Neutrophil (primary cell): ENCODE results near the gene ZNF362.
"Not testable (repeated sequence)": the region's sequence is repeated elsewhere in the genome, so short reads cannot be mapped to it uniquely, and the experiment has no call there.

Experiments
- H3K27ac ChIP-seq: fragments of 200-600 bp; sonication (generic); 2 replicates; pipeline ENCODE4 v1.5.1; 2016; ENCODE audit warnings: mild to moderate bottlenecking, moderate library complexity
- H3K27me3 ChIP-seq: fragments of 200-600 bp; sonication (generic); 2 replicates; pipeline ENCODE4 v1.6.0; 2016; ENCODE audit warnings: mild to moderate bottlenecking
- H3K36me3 ChIP-seq: fragments of 200-600 bp; sonication (generic); 2 replicates; pipeline ENCODE4 v1.5.1; 2017
- H3K4me1 ChIP-seq, 2 experiments: fragments of 200-600 bp in 1 of 2; sonication (generic) in 1 of 2; 1 replicate in 1 of 2; 2 replicates in 1 of 2; pipeline versions ENCODE4 v1.5.1 to v1.6.1; 2013 to 2016; ENCODE audit warnings: low read depth in 1 of 2, low read length in 1 of 2, mild to moderate bottlenecking in 1 of 2, moderate library complexity in 1 of 2; ENCODE audit not compliant: control insufficient read depth in 1 of 2, insufficient read depth in 1 of 2
- H3K4me3 ChIP-seq, 2 experiments: fragments of 200-600 bp in 1 of 2; sonication (generic) in 1 of 2; 1 replicate in 1 of 2; 2 replicates in 1 of 2; pipeline ENCODE4 v1.5.1; 2013 to 2016; ENCODE audit warnings: low read depth in 1 of 2, low read length in 1 of 2, mild to moderate bottlenecking in 1 of 2, moderate library complexity in 1 of 2
- H3K9me3 ChIP-seq: fragments of 200-600 bp; sonication (generic); 2 replicates; pipeline ENCODE4 v1.5.1; 2016
- TF ChIP-seq, protein P1 (sequence below): fragments of 200-600 bp; sonication (generic); IDR thresholded peaks from 2 replicates; pipeline ENCODE4 v1.5.1; 2016; ENCODE audit warnings: antibody characterized with exemption

ZNF362 gene

DNA sequence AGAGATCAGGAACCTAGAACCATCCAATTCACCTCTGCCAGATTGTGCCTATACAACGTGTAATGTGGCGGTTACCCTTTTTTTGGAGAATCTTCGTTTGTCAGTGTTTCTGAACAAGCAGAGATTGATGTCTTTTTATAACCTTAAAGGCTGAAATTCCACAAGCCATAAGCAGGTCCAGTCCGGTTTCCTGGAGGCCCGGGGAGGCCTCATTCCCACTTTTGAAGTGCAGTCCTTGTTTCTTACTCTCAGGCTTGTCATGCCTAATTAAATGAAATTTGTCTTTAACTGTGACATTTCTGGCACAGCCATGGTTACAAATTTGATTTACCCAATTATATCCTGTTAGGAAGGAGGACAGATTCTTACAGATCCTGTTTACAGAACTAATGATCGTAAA lies 27.8 kb downstream of the ZNF362 start:
- no peaks in the 10 kb centered on the region for H3K4me1 ChIP-seq
- no peaks in the 10 kb centered on the region for H3K9me3 ChIP-seq
- no peaks in the 10 kb centered on the region for H3K27me3 ChIP-seq
- H3K36me3 ChIP-seq = peaks cover 74% of the 10 kb centered on the region
- no peak overlapping the region for H3K27ac ChIP-seq
- TF ChIP-seq, protein P1, sequence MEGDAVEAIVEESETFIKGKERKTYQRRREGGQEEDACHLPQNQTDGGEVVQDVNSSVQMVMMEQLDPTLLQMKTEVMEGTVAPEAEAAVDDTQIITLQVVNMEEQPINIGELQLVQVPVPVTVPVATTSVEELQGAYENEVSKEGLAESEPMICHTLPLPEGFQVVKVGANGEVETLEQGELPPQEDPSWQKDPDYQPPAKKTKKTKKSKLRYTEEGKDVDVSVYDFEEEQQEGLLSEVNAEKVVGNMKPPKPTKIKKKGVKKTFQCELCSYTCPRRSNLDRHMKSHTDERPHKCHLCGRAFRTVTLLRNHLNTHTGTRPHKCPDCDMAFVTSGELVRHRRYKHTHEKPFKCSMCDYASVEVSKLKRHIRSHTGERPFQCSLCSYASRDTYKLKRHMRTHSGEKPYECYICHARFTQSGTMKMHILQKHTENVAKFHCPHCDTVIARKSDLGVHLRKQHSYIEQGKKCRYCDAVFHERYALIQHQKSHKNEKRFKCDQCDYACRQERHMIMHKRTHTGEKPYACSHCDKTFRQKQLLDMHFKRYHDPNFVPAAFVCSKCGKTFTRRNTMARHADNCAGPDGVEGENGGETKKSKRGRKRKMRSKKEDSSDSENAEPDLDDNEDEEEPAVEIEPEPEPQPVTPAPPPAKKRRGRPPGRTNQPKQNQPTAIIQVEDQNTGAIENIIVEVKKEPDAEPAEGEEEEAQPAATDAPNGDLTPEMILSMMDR = no peak
- H3K4me3 ChIP-seq = no peak overlapping the region

DNA sequence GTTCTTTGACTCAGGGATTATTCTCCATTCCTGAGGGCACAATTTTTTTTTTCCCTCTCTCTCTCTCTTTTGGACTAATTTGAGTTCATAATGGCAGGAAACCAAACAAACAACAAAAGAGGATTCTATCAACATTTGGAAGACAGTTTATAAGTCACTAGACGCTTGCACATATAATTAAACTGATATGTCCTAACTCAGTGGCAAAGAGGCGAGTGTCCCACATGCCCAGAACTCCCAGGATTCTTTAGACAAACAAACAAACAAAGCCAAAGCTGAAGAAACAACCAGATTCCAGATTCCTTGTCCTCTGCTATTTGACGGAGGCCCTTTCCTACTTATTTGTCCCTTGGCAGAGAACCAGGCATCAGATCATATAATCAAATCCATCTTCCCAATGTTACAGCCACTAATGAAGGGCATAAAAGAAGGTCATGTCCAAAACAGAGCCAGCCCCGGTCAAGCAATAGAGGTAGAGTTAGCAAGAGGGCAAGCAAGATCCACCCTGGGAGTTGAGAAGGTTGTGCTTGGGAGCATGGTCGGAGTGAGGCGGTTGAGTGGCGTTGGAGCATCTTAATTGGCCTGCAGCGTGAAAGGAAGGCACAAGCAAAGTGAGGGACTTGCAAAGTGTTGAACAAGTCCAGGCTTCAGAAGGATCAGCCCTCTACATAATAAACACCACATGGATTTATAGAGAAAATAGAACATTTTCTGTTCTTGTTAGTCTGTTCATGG lies 30.3 kb downstream of the ZNF362 start:
- Histone ChIP-seq H3K27ac (no peak overlapping the region), H3K9me3 (no peaks in the 10 kb centered on the region), H3K27me3 (no peaks in the 10 kb centered on the region), H3K4me1 (no peaks in the 10 kb centered on the region), H3K36me3 (peaks cover 54% of the 10 kb centered on the region), H3K4me3 (no peak overlapping the region)
- TF ChIP-seq, protein P1 = no peak

DNA sequence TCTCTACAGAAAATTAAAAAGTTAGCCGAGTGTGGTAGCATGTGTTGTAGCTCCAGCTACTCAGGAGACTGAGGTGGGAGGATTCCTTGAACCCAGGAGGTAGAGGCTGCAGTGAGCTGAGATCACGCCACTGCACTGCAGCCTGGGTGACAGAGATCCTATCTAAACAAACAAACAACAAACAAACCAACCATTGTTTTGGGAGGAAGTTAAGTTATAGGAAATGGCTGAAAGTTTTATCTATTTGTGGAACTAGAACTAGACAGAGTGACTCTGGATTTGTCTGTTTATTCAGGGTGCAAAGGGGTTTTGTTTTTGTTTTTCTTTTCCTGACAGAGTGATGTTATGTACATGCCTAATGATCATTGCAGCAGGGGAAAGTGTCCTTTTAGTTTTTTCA lies 31.0 kb downstream of the ZNF362 start:
- no peaks in the 10 kb centered on the region for H3K4me1 ChIP-seq
- TF ChIP-seq, protein P1 = no peak
- H3K9me3 ChIP-seq = no peaks in the 10 kb centered on the region
- peaks cover 47% of the 10 kb centered on the region for H3K36me3 ChIP-seq
- no peak overlapping the region for H3K4me3 ChIP-seq
- no peak overlapping the region for H3K27ac ChIP-seq
- H3K27me3 ChIP-seq = no peaks in the 10 kb centered on the region

DNA sequence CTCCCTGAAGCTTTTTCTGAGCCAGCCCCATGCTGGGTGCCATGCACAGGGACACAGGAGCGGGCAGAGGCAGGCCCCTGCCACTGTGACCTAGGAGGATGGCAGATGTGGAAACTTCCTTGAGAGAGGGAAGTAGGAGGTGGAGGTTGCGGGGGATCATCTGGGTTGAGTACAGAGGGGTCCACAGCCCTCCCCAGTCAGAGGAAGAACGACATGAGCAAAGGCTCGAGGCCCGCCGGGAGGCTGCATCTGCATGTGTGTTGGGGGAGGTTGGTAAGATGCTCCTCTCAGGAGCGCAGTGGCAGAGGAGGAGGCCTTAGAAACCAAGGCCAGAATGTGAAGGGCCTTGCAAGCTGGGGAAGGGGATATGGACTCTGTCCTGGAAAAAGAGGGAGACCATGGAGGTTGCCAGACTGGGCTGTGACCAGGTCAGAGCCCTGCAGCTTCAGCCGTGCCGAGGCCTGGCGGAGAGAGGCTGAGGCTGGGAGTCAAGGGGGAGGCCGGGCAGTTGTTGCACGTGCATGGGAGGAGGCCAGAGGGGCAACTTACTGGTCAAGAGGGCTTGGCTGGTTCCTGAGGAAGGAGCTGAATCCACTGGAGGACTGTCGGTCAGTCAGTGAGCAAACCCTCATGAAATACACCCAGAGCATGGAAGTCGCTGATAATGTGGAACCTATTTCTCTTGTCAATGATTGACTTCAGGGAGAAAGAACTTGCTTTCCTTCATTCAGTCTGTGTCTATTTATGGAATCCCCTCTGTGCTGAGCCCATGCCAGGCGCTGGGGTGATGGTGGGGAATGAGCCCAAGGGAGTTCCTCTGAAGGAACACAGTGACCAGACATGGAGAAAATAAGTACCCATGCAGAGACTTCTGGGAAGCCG lies 32.9 kb downstream of the ZNF362 start:
- Histone ChIP-seq H3K27me3 (no peaks in the 10 kb centered on the region), H3K36me3 (peaks cover 45% of the 10 kb centered on the region), H3K4me1 (no peaks in the 10 kb centered on the region), H3K4me3 (no peak overlapping the region), H3K9me3 (no peaks in the 10 kb centered on the region), H3K27ac (no peak overlapping the region)
- TF ChIP-seq, protein P1 = no peak

DNA sequence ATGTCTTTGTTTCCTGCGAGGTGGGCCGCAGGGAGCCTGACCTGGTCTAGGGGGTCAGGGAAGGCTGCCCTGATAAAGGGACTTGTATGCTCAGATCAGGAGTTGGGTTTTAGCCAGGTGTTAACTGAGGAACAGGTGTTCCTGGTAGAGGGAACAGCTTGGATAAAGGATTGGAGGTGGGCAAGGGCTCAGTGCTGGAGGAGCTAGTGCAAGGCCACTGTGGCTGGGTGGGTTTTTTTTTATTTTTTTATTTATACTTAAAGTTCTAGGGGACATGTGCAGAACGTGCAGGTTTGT lies 33.5 kb downstream of the ZNF362 start:
- Histone ChIP-seq H3K36me3 (peaks cover 46% of the 10 kb centered on the region), H3K4me3 (no peak overlapping the region), H3K4me1 (no peaks in the 10 kb centered on the region), H3K27me3 (no peaks in the 10 kb centered on the region), H3K9me3 (no peaks in the 10 kb centered on the region), H3K27ac (no peak overlapping the region)
- TF ChIP-seq, protein P1 = no peak

DNA sequence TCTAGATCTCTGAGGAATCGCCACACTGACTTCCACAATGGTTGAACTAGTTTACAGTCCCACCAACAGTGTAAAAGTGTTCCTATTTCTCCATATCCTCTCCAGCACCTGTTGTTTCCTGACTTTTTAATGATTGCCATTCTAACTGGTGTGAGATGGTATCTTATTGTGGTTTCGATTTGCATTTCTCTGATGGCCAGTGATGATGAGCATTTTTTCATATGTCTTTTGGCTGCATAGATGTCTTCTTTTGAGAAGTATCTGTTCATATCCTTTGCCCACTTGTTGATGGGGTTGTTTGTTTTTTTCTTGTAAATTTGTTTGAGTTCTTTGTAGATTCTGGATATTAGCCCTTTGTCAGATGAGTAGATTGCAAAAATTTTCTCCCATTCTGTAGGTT lies 34.3 kb downstream of the ZNF362 start:
- not testable (repeated sequence) for H3K27me3 ChIP-seq, H3K9me3 ChIP-seq, H3K27ac ChIP-seq, H3K4me1 ChIP-seq, H3K4me3 ChIP-seq
- peaks cover 42% of the 10 kb centered on the region for H3K36me3 ChIP-seq
